ENCODE data around the gene UCN. TPM values are rescaled to one million over a fixed set of nuclear protein-coding genes. Genes with fewer than 3 reads are reported as not detected.

UCN gene
- polyA plus RNA-seq, 1 donor from 2014 or later: 9.0 TPM

DNA sequence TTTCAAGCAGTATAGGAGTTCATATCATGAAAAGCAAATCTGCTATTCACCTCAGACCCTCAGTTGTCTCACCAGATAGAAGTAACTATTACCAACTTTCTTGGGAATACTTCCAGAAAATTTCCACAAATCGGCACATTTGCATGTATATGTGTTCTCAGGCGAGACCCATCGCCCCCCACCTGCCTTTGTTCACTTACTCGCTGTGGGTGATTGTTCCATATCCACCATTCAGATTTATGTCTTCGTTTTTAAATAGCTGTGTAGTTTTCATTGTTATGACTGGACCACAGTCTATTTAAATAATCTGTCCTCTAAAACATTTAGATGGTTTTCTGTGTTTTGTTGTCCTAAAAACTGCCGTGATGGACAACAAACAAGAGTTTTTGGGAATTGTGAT lies 22.8 kb downstream of the UCN start:
- no peak overlapping the region for H3K4me3 ChIP-seq (ENCODE audit: low read length)
- no peaks in the 10 kb centered on the region for H3K36me3 ChIP-seq (ENCODE audit: insufficient read depth, low read length)
- no peaks in the 10 kb centered on the region for H4K20me1 ChIP-seq (ENCODE audit: insufficient read depth)
- H2AFZ ChIP-seq (ENCODE audit: low read depth, low read length): no peak overlapping the region
- no peaks in the 10 kb centered on the region for H3F3A ChIP-seq (ENCODE audit: insufficient read depth, low read length, poor library complexity, severe bottlenecking)
- no peaks in the 10 kb centered on the region for H3K79me2 ChIP-seq (replicated peaks; ENCODE audit: insufficient read depth, low read length)
- no peak overlapping the region for H3K27ac ChIP-seq (ENCODE audit: low read length)
- H3K9ac ChIP-seq (ENCODE audit: low read length): no peak overlapping the region
- no peaks in the 10 kb centered on the region for H3K9me2 ChIP-seq (ENCODE audit: insufficient read depth, low read length)
- no peaks in the 10 kb centered on the region for H3K9me3 ChIP-seq (ENCODE audit: low read length)
- TF ChIP-seq SMC3 (conservative IDR thresholded peaks at IDR 0.05; ENCODE audit: poor library complexity): no peak
- H3K27me3 ChIP-seq (ENCODE audit: insufficient read depth, low read depth, low read length): no peaks in the 10 kb centered on the region
- no peak overlapping the region for H3K4me2 ChIP-seq (ENCODE audit: low read length)

GRCh38 chr2:27284996-27285395 lies 23.2 kb downstream of the UCN start:
- no peaks in the 10 kb centered on the region for H4K20me1 ChIP-seq (ENCODE audit: insufficient read depth)
- no peaks in the 10 kb centered on the region for H3K9me3 ChIP-seq (ENCODE audit: low read length)
- no peaks in the 10 kb centered on the region for H3K36me3 ChIP-seq (ENCODE audit: insufficient read depth, low read length)
- no peak for TF ChIP-seq MXI1 (conservative IDR thresholded peaks at IDR 0.05; ENCODE audit: poor library complexity, severe bottlenecking)
- TF ChIP-seq EP300 (conservative IDR thresholded peaks at IDR 0.05; ENCODE audit: poor library complexity, severe bottlenecking): no peak
- TF ChIP-seq RAD21 (conservative IDR thresholded peaks at IDR 0.05): no peak
- no peak for TF ChIP-seq EZH2 (IDR thresholded peaks at IDR 0.05; ENCODE audit: borderline replicate concordance, insufficient read depth, low read length, poor library complexity, severe bottlenecking)
- TF ChIP-seq, protein P1, sequence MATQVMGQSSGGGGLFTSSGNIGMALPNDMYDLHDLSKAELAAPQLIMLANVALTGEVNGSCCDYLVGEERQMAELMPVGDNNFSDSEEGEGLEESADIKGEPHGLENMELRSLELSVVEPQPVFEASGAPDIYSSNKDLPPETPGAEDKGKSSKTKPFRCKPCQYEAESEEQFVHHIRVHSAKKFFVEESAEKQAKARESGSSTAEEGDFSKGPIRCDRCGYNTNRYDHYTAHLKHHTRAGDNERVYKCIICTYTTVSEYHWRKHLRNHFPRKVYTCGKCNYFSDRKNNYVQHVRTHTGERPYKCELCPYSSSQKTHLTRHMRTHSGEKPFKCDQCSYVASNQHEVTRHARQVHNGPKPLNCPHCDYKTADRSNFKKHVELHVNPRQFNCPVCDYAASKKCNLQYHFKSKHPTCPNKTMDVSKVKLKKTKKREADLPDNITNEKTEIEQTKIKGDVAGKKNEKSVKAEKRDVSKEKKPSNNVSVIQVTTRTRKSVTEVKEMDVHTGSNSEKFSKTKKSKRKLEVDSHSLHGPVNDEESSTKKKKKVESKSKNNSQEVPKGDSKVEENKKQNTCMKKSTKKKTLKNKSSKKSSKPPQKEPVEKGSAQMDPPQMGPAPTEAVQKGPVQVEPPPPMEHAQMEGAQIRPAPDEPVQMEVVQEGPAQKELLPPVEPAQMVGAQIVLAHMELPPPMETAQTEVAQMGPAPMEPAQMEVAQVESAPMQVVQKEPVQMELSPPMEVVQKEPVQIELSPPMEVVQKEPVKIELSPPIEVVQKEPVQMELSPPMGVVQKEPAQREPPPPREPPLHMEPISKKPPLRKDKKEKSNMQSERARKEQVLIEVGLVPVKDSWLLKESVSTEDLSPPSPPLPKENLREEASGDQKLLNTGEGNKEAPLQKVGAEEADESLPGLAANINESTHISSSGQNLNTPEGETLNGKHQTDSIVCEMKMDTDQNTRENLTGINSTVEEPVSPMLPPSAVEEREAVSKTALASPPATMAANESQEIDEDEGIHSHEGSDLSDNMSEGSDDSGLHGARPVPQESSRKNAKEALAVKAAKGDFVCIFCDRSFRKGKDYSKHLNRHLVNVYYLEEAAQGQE (IDR thresholded peaks at IDR 0.05; ENCODE audit: borderline replicate concordance): no peak
- TF ChIP-seq, protein P2, sequence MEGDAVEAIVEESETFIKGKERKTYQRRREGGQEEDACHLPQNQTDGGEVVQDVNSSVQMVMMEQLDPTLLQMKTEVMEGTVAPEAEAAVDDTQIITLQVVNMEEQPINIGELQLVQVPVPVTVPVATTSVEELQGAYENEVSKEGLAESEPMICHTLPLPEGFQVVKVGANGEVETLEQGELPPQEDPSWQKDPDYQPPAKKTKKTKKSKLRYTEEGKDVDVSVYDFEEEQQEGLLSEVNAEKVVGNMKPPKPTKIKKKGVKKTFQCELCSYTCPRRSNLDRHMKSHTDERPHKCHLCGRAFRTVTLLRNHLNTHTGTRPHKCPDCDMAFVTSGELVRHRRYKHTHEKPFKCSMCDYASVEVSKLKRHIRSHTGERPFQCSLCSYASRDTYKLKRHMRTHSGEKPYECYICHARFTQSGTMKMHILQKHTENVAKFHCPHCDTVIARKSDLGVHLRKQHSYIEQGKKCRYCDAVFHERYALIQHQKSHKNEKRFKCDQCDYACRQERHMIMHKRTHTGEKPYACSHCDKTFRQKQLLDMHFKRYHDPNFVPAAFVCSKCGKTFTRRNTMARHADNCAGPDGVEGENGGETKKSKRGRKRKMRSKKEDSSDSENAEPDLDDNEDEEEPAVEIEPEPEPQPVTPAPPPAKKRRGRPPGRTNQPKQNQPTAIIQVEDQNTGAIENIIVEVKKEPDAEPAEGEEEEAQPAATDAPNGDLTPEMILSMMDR (IDR thresholded peaks at IDR 0.05; ENCODE audit: poor library complexity, severe bottlenecking): no peak
- TF ChIP-seq POLR2AphosphoS5 (IDR thresholded peaks at IDR 0.05): no peak
- TF ChIP-seq TAF1 (IDR thresholded peaks at IDR 0.05; ENCODE audit: low read depth): no peak
- no peak for TF ChIP-seq SMC3 (conservative IDR thresholded peaks at IDR 0.05; ENCODE audit: poor library complexity)
- no peaks in the 10 kb centered on the region for H3K9me2 ChIP-seq (ENCODE audit: insufficient read depth, low read length)
- H3K27me3 ChIP-seq (ENCODE audit: insufficient read depth, low read depth, low read length): no peaks in the 10 kb centered on the region
- no peak overlapping the region for H2AFZ ChIP-seq (ENCODE audit: low read depth, low read length)
- H3K4me2 ChIP-seq (ENCODE audit: low read length): no peak overlapping the region
- H3K4me3 ChIP-seq (ENCODE audit: low read length): no peak overlapping the region
- H3K27ac ChIP-seq (ENCODE audit: low read length): no peak overlapping the region
- H3F3A ChIP-seq (ENCODE audit: insufficient read depth, low read length, poor library complexity, severe bottlenecking): no peaks in the 10 kb centered on the region
- no peaks in the 10 kb centered on the region for H3K79me2 ChIP-seq (replicated peaks; ENCODE audit: insufficient read depth, low read length)
- no peak overlapping the region for H3K9ac ChIP-seq (ENCODE audit: low read length)

- Histone ChIP-seq H3F3A (ENCODE audit: insufficient read depth, low read length, poor library complexity, severe bottlenecking) (no peaks in the 10 kb centered on the region), H2AFZ (ENCODE audit: low read depth, low read length) (no peak overlapping the region), H3K9ac (ENCODE audit: low read length) (no peak overlapping the region), H3K36me3 (ENCODE audit: insufficient read depth, low read length) (no peaks in the 10 kb centered on the region), H3K9me2 (ENCODE audit: insufficient read depth, low read length) (no peaks in the 10 kb centered on the region), H3K27ac (ENCODE audit: low read length) (no peak overlapping the region), H3K4me3 (ENCODE audit: low read length) (no peak overlapping the region), H3K4me2 (ENCODE audit: low read length) (no peak overlapping the region), H3K9me3 (ENCODE audit: low read length) (no peaks in the 10 kb centered on the region), H4K20me1 (ENCODE audit: insufficient read depth) (no peaks in the 10 kb centered on the region), H3K27me3 (ENCODE audit: insufficient read depth, low read depth, low read length) (no peaks in the 10 kb centered on the region), H3K79me2 (replicated peaks; ENCODE audit: insufficient read depth, low read length) (no peaks in the 10 kb centered on the region)
- TF ChIP-seq POLR2AphosphoS5 (IDR thresholded peaks at IDR 0.05) (no peak), SMC3 (conservative IDR thresholded peaks at IDR 0.05; ENCODE audit: poor library complexity) (no peak), EP300 (conservative IDR thresholded peaks at IDR 0.05; ENCODE audit: poor library complexity, severe bottlenecking) (no peak), TAF1 (IDR thresholded peaks at IDR 0.05; ENCODE audit: low read depth) (no peak), MXI1 (conservative IDR thresholded peaks at IDR 0.05; ENCODE audit: poor library complexity, severe bottlenecking) (no peak), RAD21 (conservative IDR thresholded peaks at IDR 0.05) (no peak), EZH2 (IDR thresholded peaks at IDR 0.05; ENCODE audit: borderline replicate concordance, insufficient read depth, low read length, poor library complexity, severe bottlenecking) (no peak)
- TF ChIP-seq, protein P1 (IDR thresholded peaks at IDR 0.05; ENCODE audit: borderline replicate concordance): no peak
- TF ChIP-seq, protein P2 (IDR thresholded peaks at IDR 0.05; ENCODE audit: poor library complexity, severe bottlenecking): no peak
Observed at GRCh38 chr2:27282892-27283291, 25.4 kb downstream of the UCN start.
